ENCODE data around the gene SEL1L3.

Gene SEL1L3

GRCh38 chr4:25786497-25787065 lies 76.2 kb downstream of the SEL1L3 start:
- no peak for DNase-seq

DNA sequence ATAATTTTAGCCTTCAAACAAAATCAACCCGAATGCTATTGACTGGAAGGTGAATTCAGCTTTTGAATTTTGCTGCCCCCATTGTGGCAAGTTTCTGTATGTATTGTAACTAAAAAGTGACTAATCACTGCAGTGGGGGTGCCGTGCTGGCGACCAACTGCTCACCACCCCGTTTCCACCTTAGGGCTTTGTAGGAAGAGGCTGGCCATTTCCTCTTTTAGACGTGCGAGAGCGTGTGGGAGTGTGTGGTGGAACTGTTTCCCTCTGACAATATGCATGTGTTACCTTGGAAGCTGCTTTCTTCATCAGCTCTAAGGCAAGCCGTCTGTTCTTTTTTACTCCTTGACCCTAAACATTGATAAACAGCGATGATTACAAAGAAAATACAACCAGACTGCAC lies 78.8 kb downstream of the SEL1L3 start:
- peak; percentile 44 for DNase-seq

GRCh38 chr4:25783126-25783525 lies 79.7 kb downstream of the SEL1L3 start:
- no peak for DNase-seq

- no peak for DNase-seq
Measured at GRCh38 chr4:25782482-25782881, 80.3 kb downstream of the SEL1L3 start.

- DNase-seq, result no peak
Measured at GRCh38 chr4:25779021-25779420, 83.8 kb downstream of the SEL1L3 start.

- DNase-seq, result no peak
Measured at GRCh38 chr4:25776795-25777194, 86.0 kb downstream of the SEL1L3 start.

DNA sequence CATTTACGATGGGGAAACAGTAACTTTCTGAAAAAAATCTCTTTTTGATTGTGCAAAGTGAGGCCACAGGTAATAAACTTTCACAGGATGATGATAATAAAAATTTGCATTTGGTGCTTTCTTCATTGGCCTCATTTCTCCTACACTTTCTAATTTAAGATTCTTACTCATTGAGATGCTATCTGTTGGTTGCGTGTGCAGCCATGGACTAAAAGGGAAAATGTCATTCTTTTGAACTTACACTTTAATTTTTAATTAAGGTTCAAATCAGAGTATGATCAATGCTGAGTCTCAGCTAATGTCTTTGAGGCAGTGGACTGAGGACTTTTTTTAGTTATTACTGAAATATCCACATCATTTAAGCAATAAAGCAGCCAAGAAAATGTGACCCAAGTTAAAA lies 87.6 kb downstream of the SEL1L3 start:
- no peak for DNase-seq

- DNase-seq, result no peak
Measured at GRCh38 chr4:25773358-25773757, 89.4 kb downstream of the SEL1L3 start.

DNA sequence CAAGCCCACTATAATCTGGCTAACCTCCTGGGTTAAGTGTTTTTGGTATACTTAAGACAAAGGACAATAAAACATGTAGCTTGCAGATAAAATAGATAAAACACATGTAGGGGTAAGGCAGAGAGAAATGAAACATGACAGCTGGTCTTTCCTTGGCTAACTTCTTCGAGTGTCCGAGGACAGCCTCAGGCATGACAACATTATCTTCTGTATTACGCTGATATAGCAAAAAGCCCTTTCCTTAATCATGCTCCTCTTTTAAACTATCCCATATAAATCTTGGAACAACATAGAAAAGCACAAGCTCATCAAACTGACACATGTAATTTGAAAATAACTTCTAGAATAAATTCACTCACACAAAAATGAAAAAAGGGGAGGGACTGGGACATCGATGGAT lies 91.1 kb downstream of the SEL1L3 start:
- no peak for DNase-seq

DNA sequence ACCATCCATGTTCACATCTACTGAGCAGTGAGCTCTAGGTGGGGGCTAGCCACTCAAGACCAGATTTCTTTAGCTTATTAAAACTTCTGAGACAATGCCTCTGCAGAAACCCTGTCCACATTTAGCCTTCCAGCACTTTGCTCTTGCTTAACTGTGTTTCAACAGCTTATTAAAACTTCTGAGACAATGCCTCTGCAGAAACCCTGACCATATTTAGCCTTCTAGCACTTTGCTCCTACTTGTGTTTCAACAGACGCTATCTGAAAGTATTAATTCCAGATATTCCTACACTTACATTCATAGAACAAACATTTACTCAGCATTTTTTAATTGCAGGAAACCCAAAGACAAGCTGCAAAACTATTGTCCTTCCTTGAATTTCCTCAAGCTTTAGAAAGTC lies 91.9 kb downstream of the SEL1L3 start:
- no peak for DNase-seq

GRCh38 chr4:25769251-25769650 lies 93.5 kb downstream of the SEL1L3 start:
- DNase-seq, result no peak

GRCh38 chr4:25767877-25768725 lies 94.7 kb downstream of the SEL1L3 start:
- no peak for DNase-seq

DNA sequence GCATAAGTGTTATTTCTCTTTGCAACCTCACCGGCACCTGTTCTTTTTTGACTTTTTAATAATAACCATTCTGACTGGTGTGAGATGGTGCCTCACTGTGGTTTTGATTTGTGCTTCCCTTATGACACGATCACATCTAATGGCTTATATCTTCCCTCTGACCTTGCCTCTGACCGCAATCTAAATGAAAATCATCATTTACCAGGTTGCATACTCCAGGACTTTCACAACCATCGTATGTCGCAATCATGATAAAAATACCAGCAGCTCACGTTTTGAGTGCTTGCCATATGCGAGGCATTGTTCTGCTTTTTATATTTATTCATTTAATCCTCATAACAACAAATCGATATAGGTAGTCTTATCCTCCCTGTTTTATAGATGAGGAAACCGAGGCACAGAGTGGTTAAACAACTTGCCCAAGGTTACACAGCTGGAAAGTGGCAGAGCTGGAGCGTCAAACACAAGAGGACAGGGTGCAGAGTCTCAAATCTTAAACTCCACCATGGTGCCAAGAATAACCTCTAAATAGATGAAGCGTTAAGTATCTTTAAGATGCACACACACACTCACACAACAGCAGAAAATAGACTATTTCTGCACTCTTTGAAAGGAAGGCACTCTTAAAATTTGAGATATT lies 102.2 kb downstream of the SEL1L3 start:
- DNase-seq, result no peak

GRCh38 chr4:25760048-25760447 lies 102.7 kb downstream of the SEL1L3 start:
- DNase-seq, result no peak

GRCh38 chr4:25759101-25759500 lies 103.7 kb downstream of the SEL1L3 start:
- no peak for DNase-seq

- DNase-seq, result no peak
Measured at GRCh38 chr4:25757452-25757851, 105.3 kb downstream of the SEL1L3 start.

GRCh38 chr4:25756503-25756902 lies 106.3 kb downstream of the SEL1L3 start:
- DNase-seq, result no peak

DNA sequence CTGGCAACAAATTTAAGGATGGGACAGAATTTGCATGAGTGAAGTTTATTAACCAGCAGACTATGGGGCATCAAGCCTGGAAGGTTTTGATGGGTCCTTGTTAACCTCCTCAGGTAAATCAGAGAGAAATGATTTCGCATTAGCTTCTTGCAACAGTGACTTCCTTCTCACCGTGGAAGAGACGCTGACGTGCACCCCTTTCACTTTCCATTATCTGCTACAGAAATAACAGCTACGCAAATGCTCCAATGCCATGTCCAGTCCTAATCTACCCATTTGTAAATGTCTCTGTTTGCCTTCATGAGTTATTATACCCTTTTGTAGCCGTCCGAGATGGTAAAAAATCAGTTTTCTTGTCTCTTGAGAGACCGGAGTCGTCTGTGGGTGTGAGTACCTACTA lies 106.9 kb downstream of the SEL1L3 start:
- DNase-seq, result no peak

GRCh38 chr4:25753239-25753638 lies 109.5 kb downstream of the SEL1L3 start:
- DNase-seq, result no peak

DNA sequence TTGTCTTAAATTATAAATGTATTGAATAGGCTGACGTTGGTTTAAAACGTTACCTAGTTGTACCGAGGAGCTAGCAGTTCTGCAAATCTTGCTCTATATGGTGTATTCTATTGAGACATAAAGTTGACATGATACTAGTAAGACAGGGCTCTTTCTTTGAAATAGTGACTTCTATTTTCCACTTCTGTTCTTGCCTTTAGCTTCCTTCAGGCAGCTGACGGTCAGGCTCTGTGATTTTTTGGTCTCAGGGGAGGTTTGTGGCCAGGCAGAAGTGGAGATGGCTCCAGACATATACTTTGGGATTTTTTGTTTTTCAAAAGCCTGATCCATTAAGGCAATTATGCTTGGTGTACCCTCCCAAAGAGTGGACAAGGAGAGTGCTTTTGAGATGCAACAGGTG lies 111.9 kb downstream of the SEL1L3 start:
- no peak for DNase-seq

DNA sequence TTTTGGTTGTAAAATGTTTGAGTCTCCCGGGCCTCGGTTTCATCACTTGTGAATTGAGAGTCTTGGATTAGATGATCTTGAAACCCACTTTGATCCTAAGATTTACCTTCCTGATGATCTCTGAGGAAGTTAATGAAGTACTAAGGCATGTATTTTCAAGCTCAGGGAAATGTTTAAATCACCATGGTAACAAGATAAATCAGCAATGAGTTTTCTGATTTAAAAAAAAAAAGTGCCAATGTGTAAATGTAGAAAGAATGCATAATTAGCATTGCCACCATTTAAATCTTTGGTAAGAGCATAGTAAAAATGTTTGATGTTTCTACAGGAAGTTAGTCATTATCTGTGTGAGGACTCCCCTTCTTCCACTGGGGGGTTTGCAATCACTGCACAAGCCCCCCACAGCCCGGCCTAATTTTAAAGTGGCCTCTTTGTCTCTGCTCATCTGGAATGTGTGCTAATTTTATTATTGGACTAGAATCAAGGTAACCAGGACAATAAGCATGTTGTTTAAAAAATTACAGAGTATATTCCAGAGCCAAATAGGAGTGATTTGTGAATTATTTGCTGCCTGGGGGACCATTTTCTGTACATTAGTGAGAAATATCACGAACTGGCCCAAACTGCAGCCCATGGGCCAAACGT lies 113.5 kb downstream of the SEL1L3 start:
- no peak for DNase-seq

DNA sequence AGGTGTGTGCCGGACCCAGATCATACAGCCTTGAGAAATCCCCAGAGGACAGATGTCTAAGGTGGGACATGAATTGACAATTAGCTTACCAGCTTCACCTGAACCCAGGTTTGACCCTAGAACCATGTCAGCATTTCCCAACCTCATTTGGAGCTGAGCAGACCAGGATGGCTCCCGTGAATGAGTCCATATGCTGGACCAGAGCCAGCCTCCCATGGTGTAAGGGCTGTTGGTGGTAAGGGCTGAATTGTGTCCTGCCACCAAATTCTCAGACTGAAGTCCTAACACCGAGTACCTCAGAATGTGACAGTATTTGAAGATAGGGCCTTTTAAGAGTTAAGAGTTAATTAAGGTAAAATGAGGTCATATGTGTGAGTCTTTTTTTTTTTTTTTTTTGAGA lies 118.8 kb downstream of the SEL1L3 start:
- no peak for DNase-seq

DNA sequence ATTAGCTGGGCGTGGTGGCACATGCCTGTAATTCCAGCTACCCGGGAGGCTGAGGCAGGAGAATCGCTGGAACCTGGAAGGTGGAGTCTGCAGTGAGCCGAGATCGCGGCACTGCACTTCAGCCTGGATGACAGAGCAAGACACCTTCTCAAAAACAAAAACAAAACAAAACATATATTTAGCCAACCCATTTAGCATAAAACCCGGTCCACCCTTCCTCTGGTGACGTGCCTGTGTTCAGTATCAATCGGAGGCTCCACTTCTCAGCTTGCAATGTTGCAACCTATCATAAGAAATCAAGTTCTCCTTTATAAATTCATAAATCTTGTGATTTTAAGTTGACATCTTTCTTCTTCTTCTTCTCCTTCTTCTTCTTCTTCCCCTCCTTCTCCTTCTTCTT lies 133.2 kb downstream of the SEL1L3 start:
- DNase-seq, result no peak

DNA sequence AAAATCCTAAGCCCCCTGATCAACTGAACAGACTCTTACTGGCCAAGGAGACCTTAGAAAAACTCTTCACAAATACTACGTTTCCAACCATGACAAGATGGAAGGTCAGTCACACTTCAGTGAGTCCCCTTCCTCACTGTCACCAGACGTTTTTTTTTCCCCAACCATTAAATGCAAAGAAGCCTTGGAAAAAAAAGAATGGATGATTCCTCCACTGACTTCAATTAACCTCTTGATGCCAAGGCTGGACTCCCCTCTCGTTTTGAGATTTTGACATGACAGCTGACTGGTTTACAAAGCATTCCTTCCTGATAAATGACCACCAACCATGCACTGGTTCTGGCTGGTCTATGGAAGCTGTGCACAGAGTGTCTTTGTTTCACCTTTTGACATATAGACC lies 133.9 kb downstream of the SEL1L3 start:
- no peak for DNase-seq
